A673 (cell line): Measurements from ENCODE around the gene ENTPD2. TPM values are rescaled to one million over a fixed set of nuclear protein-coding genes. Genes with fewer than 3 reads are reported as not detected.

Experiments used
- BruUV-seq: library from RNA; stranded (reverse); fragments of 400-500 nt; replicated peaks from 2 replicates; lab custom pipeline; 2021; lab: Mats Ljungman, UMichigan
- CTCF ChIA-PET: fragments of 300-600 bp; sonication (Branson Sonifier 250); formaldehyde crosslinking; loops from one replicate; lab custom pipeline; 2022; ENCODE audit warnings: antibody characterized with exemption; lab: Charles Lee
- POLR2A ChIA-PET: fragments of 300-600 bp; sonication (Branson Sonifier 250); formaldehyde crosslinking; loops from one replicate; lab custom pipeline; 2022; ENCODE audit warnings: antibody characterized with exemption; ENCODE audit not compliant: low non-redundant PET; lab: Charles Lee
- DNase-seq: peaks from one replicate; pipeline ENCODE4 v3.0.0-alpha.2; 2015; ENCODE audit warnings: low spot score
- H3K27ac ChIP-seq: fragments of 200-600 bp; sonication (generic); 2 replicates; pipeline ENCODE4 v1.5.1; 2016; ENCODE audit warnings: mixed run types, low read depth, mild to moderate bottlenecking, mixed read lengths, antibody characterized with exemption, low read length; ENCODE audit not compliant: poor library complexity, severe bottlenecking
- H3K27me3 ChIP-seq: fragments of 200-600 bp; sonication (generic); replicated peaks from 2 replicates; pipeline ENCODE4 v1.6.1; 2017; ENCODE audit warnings: mixed run types, low read depth, mild to moderate bottlenecking, mixed read lengths, antibody characterized with exemption, low read length; ENCODE audit not compliant: insufficient read depth, poor library complexity
- H3K36me3 ChIP-seq: fragments of 200-600 bp; sonication (generic); 2 replicates; pipeline ENCODE4 v1.6.1; 2016; ENCODE audit warnings: mixed run types, mild to moderate bottlenecking, mixed read lengths, antibody characterized with exemption, low read length; ENCODE audit not compliant: insufficient read depth, poor library complexity, severe bottlenecking
- H3K4me1 ChIP-seq: fragments of 200-600 bp; sonication (generic); 2 replicates; pipeline ENCODE4 v1.6.1; 2017; ENCODE audit warnings: mixed run types, mild to moderate bottlenecking, mixed read lengths, antibody characterized with exemption, low read length; ENCODE audit not compliant: insufficient read depth, poor library complexity, severe bottlenecking
- H3K4me3 ChIP-seq: fragments of 200-600 bp; sonication (generic); 2 replicates; pipeline ENCODE4 v1.5.1; 2016; ENCODE audit warnings: low read depth, mixed run types, mild to moderate bottlenecking, mixed read lengths, low read length; ENCODE audit not compliant: poor library complexity, severe bottlenecking
- H3K9me3 ChIP-seq: fragments of 200-600 bp; sonication (generic); 2 replicates; pipeline ENCODE4 v1.6.1; 2016; ENCODE audit warnings: mixed run types, low read depth, mild to moderate bottlenecking, mixed read lengths, antibody characterized with exemption, low read length; ENCODE audit not compliant: poor library complexity, severe bottlenecking
- EZH2 ChIP-seq: fragments of 200-600 bp; sonication (generic); IDR thresholded peaks from 2 replicates; pipeline ENCODE4 v1.6.1; 2017; ENCODE audit warnings: borderline replicate concordance, low read depth, mild to moderate bottlenecking, mixed read lengths, antibody characterized with exemption, low read length; ENCODE audit not compliant: poor library complexity, severe bottlenecking
- intact Hi-C: fragments of 100-400 bp; cut with micrococcal nuclease; formaldehyde crosslinking; loops from one replicate; pipeline ENCODE4 v1.10.0; 2022; ENCODE audit not compliant: unreplicated experiment
- total RNA-seq: library from RNA; stranded (reverse); gene quantifications from 2 replicates; pipeline ENCODE4 v1.2.3, GENCODE V29; 2021
- TF ChIP-seq, protein P1 (sequence below): fragments of 300-800, 200-600 bp; sonication (generic); conservative IDR thresholded peaks from 2 replicates; pipeline ENCODE4 v1.5.1; 2017; ENCODE audit warnings: low read depth, mild to moderate bottlenecking, antibody characterized with exemption, low read length, moderate library complexity, mixed read lengths

The ENTPD2 gene
- total RNA-seq, 1 experiment from 2014 or later, result not detected

DNA sequence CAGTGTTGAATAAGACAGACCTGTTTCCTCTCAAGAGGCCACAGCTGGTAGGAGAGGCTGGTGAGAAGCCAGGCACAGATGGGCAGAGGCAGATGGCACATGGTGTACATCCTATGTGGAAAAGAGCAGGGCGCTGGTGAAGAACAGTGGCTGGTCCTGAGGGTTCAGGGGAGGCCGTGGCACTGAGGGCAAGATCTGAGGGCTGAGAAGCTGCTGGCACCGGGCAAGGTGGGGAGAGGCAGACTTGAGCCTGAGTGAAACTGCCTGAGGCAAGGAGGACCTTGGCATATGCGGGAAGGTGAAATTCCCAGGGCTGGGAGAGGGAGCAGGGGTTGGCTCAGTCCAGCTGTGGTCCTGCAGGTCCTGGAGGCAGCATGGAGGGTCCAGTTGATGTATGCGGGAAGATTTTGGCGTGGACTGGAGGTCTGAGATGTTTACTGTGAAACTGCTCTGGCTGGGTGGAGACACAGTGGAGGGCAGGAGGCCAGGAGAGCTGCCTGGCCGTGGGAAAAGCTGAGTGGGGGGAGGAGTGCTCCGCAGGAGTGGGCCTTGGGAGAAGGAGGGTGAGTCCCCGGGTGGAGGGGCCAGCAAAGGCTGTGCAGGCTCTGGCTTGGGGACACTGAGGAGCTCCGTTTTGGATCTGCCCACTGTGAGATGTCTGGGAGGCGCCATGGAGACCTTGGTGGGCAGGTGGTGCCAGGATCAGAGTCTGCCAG is 35.5 kb upstream of the ENTPD2 start:
- no TSS peak for BruUV-seq
- CTCF ChIA-PET, result interaction anchor here (0.6 kb wide), 1 partner anchor 43 kb away, joined by 4 read pairs; no protein-coding TSS in a partner anchor
- H3K27me3 ChIP-seq, result no peaks in the 10 kb centered on the region

DNA sequence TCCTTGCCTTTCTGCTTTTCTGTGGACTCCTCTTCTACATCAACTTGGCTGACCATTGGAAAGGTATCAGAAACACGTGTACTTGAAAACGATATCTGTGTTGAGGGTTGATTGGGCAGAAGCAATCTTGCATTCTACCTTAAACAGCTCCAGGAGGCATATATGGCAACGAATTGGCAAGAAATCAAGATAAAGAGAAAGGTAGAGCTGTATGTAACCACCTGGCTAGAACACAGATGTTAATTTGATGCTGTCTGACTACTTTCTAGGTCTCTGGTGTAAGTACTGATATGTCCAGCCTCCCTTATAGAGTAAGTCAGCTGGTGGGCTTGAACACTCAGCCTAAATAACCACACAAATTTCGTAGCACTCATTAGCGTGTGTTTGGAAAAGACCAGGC is 34.3 kb upstream of the ENTPD2 start:
- TF ChIP-seq, protein P1, sequence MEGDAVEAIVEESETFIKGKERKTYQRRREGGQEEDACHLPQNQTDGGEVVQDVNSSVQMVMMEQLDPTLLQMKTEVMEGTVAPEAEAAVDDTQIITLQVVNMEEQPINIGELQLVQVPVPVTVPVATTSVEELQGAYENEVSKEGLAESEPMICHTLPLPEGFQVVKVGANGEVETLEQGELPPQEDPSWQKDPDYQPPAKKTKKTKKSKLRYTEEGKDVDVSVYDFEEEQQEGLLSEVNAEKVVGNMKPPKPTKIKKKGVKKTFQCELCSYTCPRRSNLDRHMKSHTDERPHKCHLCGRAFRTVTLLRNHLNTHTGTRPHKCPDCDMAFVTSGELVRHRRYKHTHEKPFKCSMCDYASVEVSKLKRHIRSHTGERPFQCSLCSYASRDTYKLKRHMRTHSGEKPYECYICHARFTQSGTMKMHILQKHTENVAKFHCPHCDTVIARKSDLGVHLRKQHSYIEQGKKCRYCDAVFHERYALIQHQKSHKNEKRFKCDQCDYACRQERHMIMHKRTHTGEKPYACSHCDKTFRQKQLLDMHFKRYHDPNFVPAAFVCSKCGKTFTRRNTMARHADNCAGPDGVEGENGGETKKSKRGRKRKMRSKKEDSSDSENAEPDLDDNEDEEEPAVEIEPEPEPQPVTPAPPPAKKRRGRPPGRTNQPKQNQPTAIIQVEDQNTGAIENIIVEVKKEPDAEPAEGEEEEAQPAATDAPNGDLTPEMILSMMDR, result no peak
- TF ChIP-seq EZH2, result no peak
- intact Hi-C loops, result no loop called here
- no peak for DNase-seq
- Histone ChIP-seq H3K27me3 (no peaks in the 10 kb centered on the region), H3K9me3 (no peaks in the 10 kb centered on the region), H3K4me1 (peaks cover 23% of the 10 kb centered on the region), H3K27ac (no peak overlapping the region), H3K36me3 (no peaks in the 10 kb centered on the region), H3K4me3 (peak overlapping the region; percentile 67)
- TSS peak; percentile 35 for BruUV-seq
- ChIA-PET POLR2A (no interaction called here), CTCF (interaction anchor here (0.6 kb wide), 1 partner anchor 18 kb away, joined by 6 read pairs; the partner anchor contains the start of gene SAPCD2)

More for the DNA sequence above, 35.5 kb upstream of the ENTPD2 start:
- Histone ChIP-seq H3K9me3 (no peaks in the 10 kb centered on the region), H3K4me3 (no peak overlapping the region), H3K4me1 (peaks cover 15% of the 10 kb centered on the region), H3K36me3 (no peaks in the 10 kb centered on the region), H3K27ac (no peak overlapping the region)
- no peak for DNase-seq
- intact Hi-C loops, result no loop called here
- no peak for TF ChIP-seq EZH2
- TF ChIP-seq, protein P1, result no peak
- POLR2A ChIA-PET, result no interaction called here

DNA sequence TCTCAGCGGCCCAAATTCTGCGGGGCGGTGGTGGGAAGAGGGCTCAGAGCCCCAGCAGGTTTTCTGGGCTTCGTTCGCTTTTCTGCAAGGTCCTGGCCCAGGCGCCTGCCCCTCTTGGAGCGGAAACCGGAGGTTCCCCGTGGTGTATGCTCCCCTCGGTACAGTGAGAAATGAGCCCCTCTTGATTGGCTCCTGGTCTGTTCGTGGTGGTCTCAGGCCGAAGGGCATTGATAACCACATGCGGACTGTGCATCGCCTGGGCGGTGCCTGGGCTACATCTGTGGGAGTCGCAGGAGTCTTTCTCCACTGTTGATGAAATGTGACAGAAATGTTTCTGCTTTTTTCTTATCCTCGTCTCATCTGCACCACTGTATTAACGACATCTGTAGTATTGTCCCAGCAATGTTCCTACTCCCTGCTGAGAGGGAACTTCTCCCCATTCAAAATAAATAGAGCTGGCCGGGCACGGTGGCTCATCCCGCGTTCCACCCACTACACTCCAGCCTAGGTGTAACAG is 33.6 kb upstream of the ENTPD2 start:
- no peak for TF ChIP-seq EZH2
- CTCF ChIA-PET, result interaction anchor here (0.6 to 1.3 kb wide), 5 partner anchors 17 to 149 kb away, joined by 3 to 6 read pairs (median 3); partner anchors contain the start of gene SAPCD2

More for the DNA sequence above, 33.6 kb upstream of the ENTPD2 start:
- peak overlapping the region; percentile 79 for H3K27ac ChIP-seq
- H3K36me3 ChIP-seq, result no peaks in the 10 kb centered on the region
- peak overlapping the region; percentile 67 for H3K4me3 ChIP-seq
- BruUV-seq, result no TSS peak
- DNase-seq, result no peak
- H3K4me1 ChIP-seq, result peaks cover 25% of the 10 kb centered on the region
- H3K9me3 ChIP-seq, result no peaks in the 10 kb centered on the region
- intact Hi-C loops, result no loop called here
- no peaks in the 10 kb centered on the region for H3K27me3 ChIP-seq
- POLR2A ChIA-PET, result interaction anchor here (0.6 kb wide), 1 partner anchor 147 kb away, joined by 4 read pairs; no protein-coding TSS in a partner anchor
